HG02981 (cell line): ENCODE measurements around the gene TRMT2A.
"Not testable (repeated sequence)": the region's sequence is repeated elsewhere in the genome, so short reads cannot be mapped to it uniquely, and the experiment has no call there.

Experiments
- ATAC-seq: cut with Tn5 transposase; IDR thresholded peaks from one replicate; pipeline ENCODE4 v1.9.1; 2021; ENCODE audit warnings: mild to moderate bottlenecking, moderate library complexity; ENCODE audit not compliant: unreplicated experiment

The TRMT2A gene

DNA sequence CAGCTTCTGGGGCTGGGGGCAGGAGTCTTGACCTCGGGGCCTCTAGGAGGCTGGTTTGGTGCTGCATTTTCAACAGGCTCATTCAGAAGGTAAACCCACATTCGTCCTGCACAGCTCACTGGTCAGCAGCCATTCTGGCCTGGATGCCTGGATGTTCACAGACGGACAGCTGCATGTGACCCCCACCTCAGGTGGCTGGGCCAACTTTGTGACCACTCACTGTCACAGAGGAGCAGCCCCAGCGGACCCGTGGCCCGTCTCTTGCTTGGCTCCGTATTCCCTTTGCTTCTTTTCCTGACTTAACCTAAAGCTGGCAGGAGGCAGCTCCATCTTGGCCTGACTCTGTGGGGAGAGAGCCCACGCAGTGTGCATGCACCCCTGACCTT is 28.8 kb downstream of the TRMT2A start:
- ATAC-seq, result no peak

GRCh38 chr22:20087319-20088262 is 29.4 kb downstream of the TRMT2A start:
- ATAC-seq, result no peak

DNA sequence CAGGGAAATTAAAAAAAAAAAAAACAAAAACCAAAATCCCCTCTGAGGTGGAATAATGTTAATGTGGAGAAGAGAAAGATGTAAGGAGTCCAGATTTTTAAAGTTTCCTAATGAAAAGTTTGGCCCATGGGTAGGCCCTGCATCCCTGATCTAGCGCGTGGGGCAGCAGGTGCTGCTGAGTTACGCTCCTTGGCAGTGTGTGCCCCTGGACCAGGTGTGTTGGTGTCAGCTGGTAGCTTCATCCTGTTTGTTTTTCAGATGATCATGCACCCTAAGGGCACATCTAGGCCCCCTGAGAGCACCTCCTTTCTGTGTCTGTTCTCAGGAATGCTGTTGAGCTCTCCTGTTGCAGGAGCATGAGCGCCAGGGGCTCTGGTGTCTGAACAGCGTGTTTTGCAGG is 30.3 kb downstream of the TRMT2A start:
- no peak for ATAC-seq

- no peak for ATAC-seq
Observed at GRCh38 chr22:20086101-20086599, 30.9 kb downstream of the TRMT2A start.

DNA sequence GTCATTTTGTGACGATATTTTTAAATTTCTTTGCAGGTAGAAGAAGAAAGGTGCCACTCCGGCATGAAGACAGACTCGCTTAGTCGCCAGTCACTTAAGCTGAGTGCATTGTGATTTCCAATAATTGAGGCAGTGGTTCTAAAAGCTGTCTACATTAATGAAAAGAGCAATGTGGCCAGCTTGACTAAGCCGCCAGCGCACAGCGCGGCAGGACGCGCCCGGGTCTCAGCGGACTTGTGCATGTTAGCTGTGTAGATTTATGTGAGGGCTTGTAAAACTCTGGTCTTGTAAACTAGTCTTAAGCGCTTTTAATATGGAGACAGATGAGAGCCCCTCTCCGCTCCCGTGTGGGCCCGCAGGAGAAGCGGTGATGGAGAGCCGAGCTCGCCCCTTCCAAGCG is 31.4 kb downstream of the TRMT2A start:
- ATAC-seq, result no peak

DNA sequence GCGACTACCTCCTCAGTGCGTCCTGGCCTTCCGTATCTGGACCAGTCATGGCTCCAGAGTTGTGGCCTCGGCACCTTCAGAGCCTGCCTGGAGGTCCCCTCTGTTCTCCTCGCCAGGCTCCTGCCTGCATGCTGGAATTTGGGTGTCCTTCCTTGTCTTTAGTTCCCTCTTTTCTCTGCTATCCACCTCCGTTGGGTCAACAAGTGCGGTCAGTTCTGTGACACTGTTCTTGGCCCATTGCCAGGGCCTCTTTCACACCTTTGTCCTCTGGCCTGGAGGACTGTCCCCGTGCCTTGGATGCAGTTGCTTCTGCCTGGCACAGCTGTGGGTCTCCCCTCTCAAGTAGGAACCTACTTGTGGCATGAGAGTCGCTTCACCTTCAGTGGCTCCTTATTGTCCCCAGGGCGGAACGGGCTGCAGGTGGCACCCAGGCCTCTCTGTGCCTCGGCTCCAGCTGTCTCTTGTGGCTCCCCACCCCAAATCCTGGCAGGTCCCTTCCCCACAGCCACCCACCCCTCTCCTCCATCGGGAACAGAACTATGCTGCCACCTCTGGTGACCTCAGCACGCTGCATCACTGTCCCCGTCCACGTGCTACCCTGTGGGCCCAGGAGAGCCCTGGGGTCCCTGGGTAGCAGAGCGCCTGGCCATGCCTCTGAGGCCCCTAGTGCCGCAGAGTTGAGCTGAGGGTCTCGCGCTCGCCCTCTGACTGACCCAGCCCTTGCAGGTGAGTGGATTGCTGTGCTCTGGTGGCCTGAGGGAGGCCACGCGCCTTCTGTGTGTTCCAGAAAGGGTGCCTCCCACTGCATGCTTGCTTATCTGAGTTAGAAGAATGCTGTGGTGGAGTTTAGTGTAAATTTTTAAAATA is 32.2 kb downstream of the TRMT2A start:
- ATAC-seq, result no peak

DNA sequence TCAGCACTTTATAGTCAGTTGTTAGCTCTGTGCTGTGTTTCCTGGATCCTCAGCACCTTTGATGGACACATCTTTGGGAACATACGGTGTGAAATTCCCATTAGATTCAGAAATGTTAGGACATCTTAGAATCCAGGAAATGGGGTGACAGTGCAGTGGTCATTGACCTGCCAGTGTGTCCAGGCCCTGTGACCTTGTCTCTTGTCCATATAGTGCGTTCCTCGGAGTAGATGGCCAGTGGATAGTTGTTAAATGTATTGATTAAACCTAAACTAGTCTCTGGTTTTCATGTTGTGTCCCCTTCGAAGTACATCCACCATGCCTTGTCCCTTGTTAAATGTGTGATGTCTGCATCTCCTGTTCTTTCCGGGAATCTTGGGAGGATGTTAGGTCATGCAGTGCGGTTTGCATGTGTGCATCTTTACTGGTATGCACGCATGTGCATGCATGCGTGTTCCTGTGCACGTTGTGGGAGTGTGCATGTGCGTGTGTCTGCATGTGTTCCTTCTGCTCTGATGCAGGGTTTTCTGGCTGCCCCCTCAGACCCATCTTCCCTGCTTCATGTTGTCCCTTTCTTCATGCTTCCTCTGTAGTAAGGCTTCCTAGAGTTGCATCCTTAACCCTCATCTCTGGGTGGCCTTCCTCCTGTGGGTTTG is 33.0 kb downstream of the TRMT2A start:
- ATAC-seq, result no peak

GRCh38 chr22:20083157-20083890 is 33.7 kb downstream of the TRMT2A start:
- ATAC-seq, result no peak

DNA sequence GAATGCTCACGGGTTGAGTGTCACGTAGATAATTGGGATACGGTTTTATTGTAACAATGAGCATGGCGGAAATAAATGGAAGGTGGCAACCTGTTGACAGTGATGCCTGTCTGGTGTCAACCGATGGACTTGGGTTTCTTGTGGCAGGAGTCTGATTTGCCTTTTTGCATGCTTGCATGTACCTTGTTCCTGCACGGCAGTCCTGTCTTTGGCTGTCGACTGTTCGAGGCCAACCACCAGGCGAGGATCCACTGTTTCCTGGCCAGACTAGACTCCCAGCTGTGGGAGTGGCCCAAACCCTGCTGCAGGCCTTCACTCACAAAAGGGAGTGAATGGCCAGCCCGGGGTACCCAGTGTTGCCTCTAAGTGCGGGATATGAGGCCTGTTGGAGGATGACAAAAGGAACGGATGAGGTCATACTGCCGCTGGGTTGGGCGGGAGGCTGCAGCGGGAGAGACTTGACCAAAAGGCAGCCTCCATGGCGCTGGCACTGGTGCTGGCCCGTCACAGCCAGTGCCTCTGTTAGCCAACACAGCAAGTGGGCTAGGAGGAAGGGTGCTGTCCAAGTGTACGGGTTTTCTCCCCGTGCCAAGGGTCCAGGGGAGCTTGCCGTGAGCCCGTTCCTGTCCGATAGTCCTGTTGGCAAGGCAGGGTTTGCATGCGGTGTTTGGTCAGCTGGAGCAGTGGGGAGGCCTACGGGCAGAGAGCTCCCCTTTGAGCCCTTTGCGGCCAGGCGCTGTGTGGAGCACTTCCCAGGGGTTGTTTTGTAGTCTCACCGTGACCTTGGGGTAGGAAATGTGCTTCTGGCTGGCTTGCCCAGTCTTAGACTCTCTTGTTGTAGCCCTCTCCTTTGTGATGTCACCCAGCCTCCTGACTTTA is 36.0 kb downstream of the TRMT2A start:
- ATAC-seq, result no peak

- peak; percentile 51 for ATAC-seq
Observed at GRCh38 chr22:20080445-20080775, 36.6 kb downstream of the TRMT2A start.

DNA sequence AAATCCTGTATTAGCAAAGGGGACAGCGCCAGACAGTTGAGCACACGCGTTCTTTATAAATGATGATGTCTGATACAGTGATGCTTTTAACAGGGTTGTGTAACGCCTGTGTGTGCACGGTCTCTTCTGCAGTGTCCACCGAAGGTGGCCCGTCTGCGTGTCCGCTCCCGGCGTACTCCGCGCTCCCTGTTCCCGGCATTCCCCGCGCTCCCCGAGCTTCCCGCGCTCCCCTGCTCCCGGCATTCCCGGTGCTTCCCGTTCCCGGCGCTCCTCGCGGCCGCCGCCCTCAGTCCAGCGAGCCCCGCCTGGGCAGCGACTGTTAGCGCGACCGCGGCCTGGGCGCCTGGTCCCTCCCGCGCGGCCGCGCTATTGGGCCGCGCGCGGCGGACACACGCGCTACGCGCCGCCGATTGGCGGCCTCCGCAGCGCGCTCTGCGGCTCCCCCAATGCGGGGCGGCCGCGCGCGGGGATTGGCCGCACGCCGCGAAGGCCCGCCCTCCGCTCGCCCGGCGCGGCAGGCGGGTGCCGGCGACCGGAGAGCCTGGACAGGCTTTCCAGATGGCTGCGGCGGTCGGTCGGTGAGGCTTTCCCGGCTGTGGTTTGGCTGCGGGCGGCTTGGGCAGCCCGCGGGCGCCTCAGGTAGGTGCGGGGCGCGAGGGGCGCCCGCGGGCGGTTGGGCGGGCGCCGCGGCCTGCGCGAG is 37.1 kb downstream of the TRMT2A start, which contains the start of gene DGCR8:
Gene DGCR8 (plus strand): TSS at position 497 of the 700 bp plus-strand sequence. CDS start 5,723 bp downstream, outside the sequence.
- peak; percentile 78 for ATAC-seq

- no peak for ATAC-seq
Observed at GRCh38 chr22:20076627-20077172, 40.3 kb downstream of the TRMT2A start.

DNA sequence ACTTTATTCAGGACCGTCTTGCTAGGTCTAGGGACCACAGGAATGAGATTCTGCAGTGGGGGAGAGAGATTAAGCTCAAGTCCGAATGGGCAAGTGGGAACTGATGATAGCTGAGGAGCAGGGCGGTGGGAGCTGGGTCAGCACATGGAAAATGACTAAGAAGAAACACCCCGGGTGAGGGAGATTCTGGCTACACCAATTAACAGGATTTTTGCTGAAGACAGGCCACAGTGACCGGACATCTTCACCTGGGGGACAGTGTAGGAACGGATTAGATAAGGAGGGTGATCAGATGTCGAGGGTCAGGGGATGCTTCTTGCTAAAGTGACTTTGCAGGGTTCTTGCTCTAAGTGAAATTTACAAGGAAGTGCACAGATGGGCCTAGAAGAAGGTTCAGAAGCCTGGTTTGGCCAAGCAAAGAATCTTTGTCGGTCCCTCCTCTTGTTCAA is 45.5 kb downstream of the TRMT2A start:
- ATAC-seq, result no peak

DNA sequence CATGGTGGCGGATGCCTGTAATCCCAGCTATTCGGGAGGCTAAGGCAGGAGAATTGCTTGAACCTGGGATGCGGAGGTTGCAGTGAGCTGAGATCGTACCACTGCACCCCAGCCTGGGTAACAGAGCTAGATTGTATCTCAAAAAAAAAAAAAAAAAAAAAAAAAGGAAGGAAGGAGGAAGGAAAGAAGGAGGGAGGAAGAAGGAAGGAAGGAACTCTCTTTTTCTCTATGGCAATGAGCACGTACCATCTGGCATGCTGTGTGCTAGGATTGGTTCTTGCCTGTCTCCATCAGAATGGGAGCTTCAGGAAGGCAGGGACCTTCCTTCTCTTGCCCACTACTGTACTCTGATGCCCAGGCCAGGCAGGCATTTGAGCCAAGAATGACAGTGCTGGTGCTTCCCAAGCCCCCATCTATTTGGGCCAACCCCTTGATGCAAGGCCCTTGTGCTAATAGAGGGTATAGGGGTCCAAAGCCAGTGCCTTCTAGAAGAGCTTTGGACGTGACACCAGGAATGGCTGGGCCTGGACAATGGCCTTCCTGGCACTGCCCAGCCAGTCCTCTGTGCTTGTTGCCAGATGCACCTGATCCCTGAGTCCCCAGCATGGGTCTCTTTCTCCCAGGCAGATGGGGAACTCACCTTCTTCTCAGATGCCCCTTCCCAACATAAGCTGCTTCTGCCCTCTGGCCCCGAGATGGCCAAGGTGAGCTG is 47.5 kb downstream of the TRMT2A start:
- ATAC-seq, result no peak

- ATAC-seq, result no peak
Observed at GRCh38 chr22:20068640-20069039, 48.4 kb downstream of the TRMT2A start.

DNA sequence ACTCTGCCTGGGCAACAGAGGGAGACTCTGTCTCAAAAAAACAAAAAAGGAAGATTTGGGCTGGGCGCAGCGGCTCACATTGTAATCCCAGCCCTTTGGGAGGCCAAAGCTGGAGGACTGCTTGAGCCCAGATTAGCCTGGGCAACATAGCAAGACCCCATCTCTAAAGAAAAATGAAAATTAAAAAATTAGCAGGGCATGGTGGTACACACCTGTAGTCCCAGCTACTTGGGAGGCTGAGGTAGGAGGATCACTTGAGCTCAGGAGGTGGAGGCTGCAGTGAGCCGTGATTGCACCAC is 49.7 kb downstream of the TRMT2A start:
- not testable (repeated sequence) for ATAC-seq

DNA sequence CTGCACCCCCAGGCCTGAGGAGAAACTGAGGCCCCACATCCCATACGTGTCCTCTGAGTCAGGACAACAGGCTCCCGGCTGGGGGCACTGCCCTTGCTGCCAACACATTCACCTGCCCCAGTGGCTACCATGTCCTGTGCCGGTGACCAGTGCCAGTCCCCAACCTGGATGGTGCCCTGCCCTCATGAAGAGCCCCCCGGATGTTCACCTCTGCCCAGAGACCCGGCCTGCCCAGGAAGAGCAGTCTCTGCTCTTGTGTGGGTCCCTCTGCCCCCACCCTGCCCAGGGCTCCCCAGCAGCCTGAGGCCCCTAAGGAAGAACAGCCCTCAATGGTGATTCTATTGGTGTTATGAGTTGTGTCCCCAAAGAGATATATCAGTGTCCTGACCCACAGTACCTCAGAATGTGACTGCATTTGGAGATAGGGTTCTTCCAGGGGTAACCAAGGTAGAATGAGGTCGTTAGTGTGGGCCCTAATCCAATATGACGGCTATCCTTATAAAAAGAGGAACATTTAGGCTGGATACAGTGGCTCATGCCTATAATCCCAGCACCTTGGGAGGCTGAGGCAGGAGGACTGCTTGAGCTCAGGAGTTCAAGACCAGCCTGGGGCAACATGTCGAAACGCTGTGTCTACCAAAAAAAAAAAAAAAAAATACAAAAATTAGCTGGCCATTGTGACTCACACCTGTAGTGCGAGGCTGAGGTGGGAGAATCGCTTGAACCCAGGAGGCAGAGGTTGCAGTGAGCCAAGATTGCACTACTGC is 50.2 kb downstream of the TRMT2A start:
- no peak for ATAC-seq
